K562 (cell line): ENCODE results near the gene RAB11FIP2. TPM values are rescaled to one million over a fixed set of nuclear protein-coding genes. Genes with fewer than 3 reads are reported as not detected.

Source experiments
- ATAC-seq: fragments of 200-7000 bp; cut with Tn5 transposase; 3 replicates; pipeline ENCODE4 v1.9.1; 2020; ENCODE audit warnings: moderate library complexity
- BruUV-seq: library from RNA; stranded (reverse); fragments of 400-500 nt; replicated peaks from 2 replicates; lab custom pipeline; 2021; lab: Mats Ljungman, UMichigan
- CTCF ChIA-PET: fragments of 300-600 bp; formaldehyde crosslinking; extraction: SDS; loops from one replicate; lab custom pipeline; 2021; ENCODE audit warnings: low intra/inter-chr PET ratio; lab: Yijun Ruan, JAX
- POLR2A ChIA-PET: fragments of 300-600, 350-650 bp; sonication (Branson Sonifier 250); formaldehyde crosslinking; extraction: SDS; loops from one replicate; lab custom pipeline; 2021; ENCODE audit warnings: antibody characterized with exemption, inconsistent platforms; lab: Yijun Ruan, JAX
- DNase-seq, 4 experiments: peaks; one replicate each; pipeline versions ENCODE4 v3.0.0 to v3.0.0-alpha.2; 2011 to 2018; ENCODE audit warnings: low spot score in 3 of 4, mixed read lengths in 3 of 4; ENCODE audit errors: extremely low read depth in 1 of 4
- FAIRE-seq: peaks from 2 replicates; lab custom pipeline; 2011; peaks lifted over from hg19 to GRCh38; lab: Jason Lieb, UNC
- H2AFZ ChIP-seq: 2 replicates; pipeline ENCODE4 v1.6.0; 2011; ENCODE audit warnings: low read depth, low read length, control low read depth, inconsistent platforms
- H3K27ac ChIP-seq: fragments of 200-600 bp; 3 replicates; pipeline ENCODE4 v1.8.0; 2011; ENCODE audit warnings: low read depth, mild to moderate bottlenecking, control low read depth, inconsistent platforms, low read length, moderate library complexity, mixed read lengths; ENCODE audit errors: extremely low read depth
- H3K27me3 ChIP-seq, 2 experiments: fragments of 300-600 bp in 1 of 2; 2 replicates in 1 of 2; 3 replicates in 1 of 2; pipeline versions ENCODE4 v1.6.0 to v1.8.0; 2011; ENCODE audit warnings: inconsistent platforms in 2 of 2, low read length in 2 of 2, mild to moderate bottlenecking in 1 of 2, mixed read lengths in 1 of 2, moderate library complexity in 1 of 2; ENCODE audit not compliant: control insufficient read depth in 2 of 2, insufficient read depth in 2 of 2
- H3K36me3 ChIP-seq: fragments of 300-600 bp; 3 replicates; pipeline ENCODE4 v1.8.0; 2011; ENCODE audit warnings: mild to moderate bottlenecking, low read length, inconsistent platforms; ENCODE audit not compliant: control insufficient read depth, insufficient read depth
- H3K4me1 ChIP-seq, 2 experiments: fragments of 200-600 bp in 1 of 2; replicated peaks in 1 of 2; 2 replicates in 1 of 2; 3 replicates in 1 of 2; pipeline versions ENCODE4 v1.5.1 to v1.8.0; 2011; ENCODE audit warnings: inconsistent platforms in 2 of 2, low read length in 2 of 2, mild to moderate bottlenecking in 1 of 2, mixed read lengths in 1 of 2, moderate library complexity in 1 of 2; ENCODE audit not compliant: control insufficient read depth in 2 of 2, insufficient read depth in 2 of 2
- H3K4me2 ChIP-seq: 2 replicates; pipeline ENCODE4 v1.6.1; 2011; ENCODE audit warnings: low read length, control low read depth, inconsistent platforms, mixed read lengths; ENCODE audit not compliant: insufficient read depth
- H3K4me3 ChIP-seq: fragments of 200-600 bp; sonication (generic), shearing (Covaris generic); 2 replicates; pipeline ENCODE4 v1.5.1; 2016; ENCODE audit warnings: control low read depth, inconsistent platforms
- H3K79me2 ChIP-seq: fragments of 200-600 bp; 3 replicates; pipeline ENCODE4 v1.8.0; 2011; ENCODE audit warnings: low read length, inconsistent platforms; ENCODE audit not compliant: control insufficient read depth, insufficient read depth
- H3K9ac ChIP-seq, 2 experiments: 2 replicates each; pipeline versions ENCODE4 v1.6.0 to v1.6.1; 2011; ENCODE audit warnings: low read depth in 2 of 2, low read length in 2 of 2, control low read depth in 1 of 2, inconsistent platforms in 1 of 2, mild to moderate bottlenecking in 1 of 2, mixed read lengths in 1 of 2; ENCODE audit not compliant: insufficient read depth in 1 of 2
- H3K9me1 ChIP-seq: one replicate; pipeline ENCODE4 v1.6.0; 2011; ENCODE audit warnings: inconsistent platforms, mild to moderate bottlenecking, low read length, moderate library complexity; ENCODE audit not compliant: control insufficient read depth, insufficient read depth
- H3K9me3 ChIP-seq: replicated peaks from 2 replicates; pipeline ENCODE4 v1.5.1; 2011; ENCODE audit warnings: low read depth, low read length, inconsistent platforms; ENCODE audit not compliant: control insufficient read depth, insufficient read depth
- H4K20me1 ChIP-seq: replicated peaks from 2 replicates; pipeline ENCODE4 v1.6.1; 2011; ENCODE audit warnings: low read length, inconsistent platforms, mixed read lengths; ENCODE audit not compliant: control insufficient read depth, insufficient read depth
- ASH1L ChIP-seq: fragments of 450-650 bp; IDR thresholded peaks from 2 replicates; pipeline ENCODE4 v1.6.1; 2018; ENCODE audit warnings: borderline replicate concordance, mild to moderate bottlenecking, low read depth; ENCODE audit not compliant: partially characterized antibody
- ELK3 ChIP-seq: fragments of 450-650 bp; formaldehyde crosslinking; IDR thresholded peaks from 2 replicates; pipeline ENCODE4 v1.4.0; 2020; ENCODE audit warnings: mild to moderate bottlenecking
- FOXM1 ChIP-seq, 2 experiments: fragments of 450-650 bp in 1 of 2; sonication (generic) in 1 of 2; formaldehyde crosslinking in 1 of 2; IDR thresholded peaks; 2 replicates each; pipeline versions ENCODE4 v1.6.1 to v1.9.0; 2017 to 2022; ENCODE audit warnings: low read depth in 2 of 2, mild to moderate bottlenecking in 2 of 2, missing genetic modification reagents in 1 of 2, moderate library complexity in 1 of 2
- GABPB2 ChIP-seq: fragments of 250-450 bp; sonication (Bioruptor Pico); conservative IDR thresholded peaks from 2 replicates; pipeline ENCODE4 v1.5.1; 2021; ENCODE audit warnings: mild to moderate bottlenecking
- HNRNPLL ChIP-seq: fragments of 200-400 bp; formaldehyde crosslinking; IDR thresholded peaks from 2 replicates; pipeline ENCODE4 v1.6.1; 2017; ENCODE audit warnings: low read length, low read depth, mild to moderate bottlenecking; ENCODE audit not compliant: poor library complexity, severe bottlenecking
- MTA2 ChIP-seq: fragments of 450-650 bp; IDR thresholded peaks from 2 replicates; pipeline ENCODE4 v1.6.1; 2016; ENCODE audit warnings: low read depth
- NELFE ChIP-seq: IDR thresholded peaks from 2 replicates; pipeline ENCODE4 v1.6.1; 2011; ENCODE audit warnings: mild to moderate bottlenecking; ENCODE audit not compliant: insufficient read depth, insufficient read length
- RBM14 ChIP-seq: fragments of 200-400 bp; formaldehyde crosslinking; IDR thresholded peaks from 2 replicates; pipeline ENCODE4 v1.6.1; 2018; ENCODE audit warnings: low read depth, mild to moderate bottlenecking, low read length, moderate library complexity, borderline replicate concordance; ENCODE audit not compliant: insufficient read depth
- SIN3B ChIP-seq: fragments of 450-650 bp; IDR thresholded peaks from 2 replicates; pipeline ENCODE4 v1.6.1; 2017; ENCODE audit warnings: low read depth, mild to moderate bottlenecking, moderate library complexity
- SMARCC2 ChIP-seq: fragments of 450-650 bp; IDR thresholded peaks from 2 replicates; pipeline ENCODE4 v1.6.1; 2017; ENCODE audit warnings: antibody characterized with exemption, moderate library complexity, mild to moderate bottlenecking, low read depth
- STAT6 ChIP-seq: sonication (generic); formaldehyde crosslinking; IDR thresholded peaks from 2 replicates; pipeline ENCODE4 v1.8.1; 2023; ENCODE audit warnings: mild to moderate bottlenecking, missing genetic modification reagents
- ZNF384 ChIP-seq: IDR thresholded peaks from 2 replicates; pipeline ENCODE4 v1.6.1; 2012; ENCODE audit warnings: low read depth, low read length, improper control_type of control experiment
- ZNF583 ChIP-seq: fragments of 250-450 bp; sonication (Bioruptor Pico); IDR thresholded peaks from 2 replicates; pipeline ENCODE4 v1.4.0; 2020
- WGBS: fragments of 100-300 bp; shearing (Covaris generic); methylation state at CpG from one replicate; pipeline ENCODE4 v1.1.6; 2016; ENCODE audit warnings: low coverage, mixed read lengths; ENCODE audit not compliant: insufficient coverage; ENCODE audit errors: missing lambda C conversion rate; 5-methylcytosine and 5-hydroxymethylcytosine counted together
- in situ Hi-C: fragments of 300-500 bp; cut with MboI; formaldehyde crosslinking; loops from 4 replicates; pipeline ENCODE4 v1.15.0; 2018; ENCODE audit warnings: inconsistent platforms, mixed read lengths
- intact Hi-C: fragments of 100-400 bp; cut with micrococcal nuclease; formaldehyde crosslinking; loops from 2 replicates; pipeline ENCODE4 v1.14.2; 2022
- polyA plus RNA-seq, 8 experiments: library from polyadenylated mRNA; depleted of rRNA in 4 of 8; stranded (reverse) in 5 of 8; unstranded in 3 of 8; fragments of >200 nt; fragmentation: Nextera tagmentation in 2 of 8; fragmentation: Illumina TruSeq in 1 of 8; extraction: Ambion mirVana in 2 of 8; extraction: Trizol in 1 of 8; gene quantifications; 2 replicates each; pipeline versions ENCODE4 v1.2.1 to v1.2.3, GENCODE V29; 2011 to 2014; ENCODE audit warnings: inconsistent platforms in 1 of 8, missing spikeins in 1 of 8
- total RNA-seq, 7 experiments: library from RNA; depleted of rRNA in 6 of 7; stranded (reverse); fragments of >200 nt in 6 of 7; fragmentation: Illumina TruSeq in 2 of 7; extraction: Trizol in 2 of 7; gene quantifications; 2 replicates each; pipeline versions ENCODE4 v1.2.1 to v1.2.3, GENCODE V29; 2011 to 2021; ENCODE audit warnings: low replicate concordance in 1 of 7
- TF ChIP-seq, protein P1 (sequence below): sonication (generic); formaldehyde crosslinking; IDR thresholded peaks from 2 replicates; pipeline ENCODE4 v1.8.1; 2023; ENCODE audit warnings: mild to moderate bottlenecking, missing genetic modification reagents
- TF ChIP-seq, protein P2 (sequence below): fragments of 250-450 bp; sonication (Bioruptor Pico); IDR thresholded peaks from 2 replicates; pipeline ENCODE4 v1.5.0; 2020; ENCODE audit warnings: mild to moderate bottlenecking, borderline replicate concordance

The RAB11FIP2 gene
- total and polyA plus RNA-seq, 9 of the 15 experiments (the other 6 are each of a cell fraction or from before 2014, with no cell fraction given) = 3.0 to 10.6 (median 3.9) TPM

- no peaks in the 10 kb centered on the region for H3K9me1 ChIP-seq
- no peak overlapping the region for H3K9ac ChIP-seq
- BruUV-seq = no TSS peak
- ChIA-PET CTCF (no interaction called here), POLR2A (no interaction called here)
- H3K27me3 ChIP-seq = no peaks in the 10 kb centered on the region
- H3K27ac ChIP-seq = no peak overlapping the region
- H3K4me3 ChIP-seq = no peak overlapping the region
- no peaks in the 10 kb centered on the region for H3K79me2 ChIP-seq
- no peak for ATAC-seq
- WGBS = 88% methylated on average over 4 of the region's 4 CpGs
- intact Hi-C loops = no loop called here
- H3K36me3 ChIP-seq = peaks cover 2% of the 10 kb centered on the region; the same call in 1 of the 3 replicates
- no peaks in the 10 kb centered on the region for H4K20me1 ChIP-seq
- FAIRE-seq = no peak
- in situ Hi-C loops = no loop called here
- no peaks in the 10 kb centered on the region for H3K4me1 ChIP-seq
- no peaks in the 10 kb centered on the region for H3K9me3 ChIP-seq
- no peak overlapping the region for H3K4me2 ChIP-seq
- no peak overlapping the region for H2AFZ ChIP-seq
- DNase-seq = no peak
- TF ChIP-seq ELK3 (no peak), SIN3B (no peak), GABPB2 (CRISPR knock-in tag) (no peak), SMARCC2 (no peak), ZNF583 (CRISPR knock-in tag) (no peak), STAT6 (no peak), ZNF384 (no peak), MTA2 (no peak), HNRNPLL (no peak), ASH1L (no peak), NELFE (no peak), FOXM1 (IDR thresholded peaks at IDR 0.05; ENCODE audit: low read depth) (no peak), FOXM1 (CRISPR knock-in tag; IDR thresholded peaks at IDR 0.05; ENCODE audit: low read depth) (no peak), RBM14 (no peak)
- TF ChIP-seq, protein P1, sequence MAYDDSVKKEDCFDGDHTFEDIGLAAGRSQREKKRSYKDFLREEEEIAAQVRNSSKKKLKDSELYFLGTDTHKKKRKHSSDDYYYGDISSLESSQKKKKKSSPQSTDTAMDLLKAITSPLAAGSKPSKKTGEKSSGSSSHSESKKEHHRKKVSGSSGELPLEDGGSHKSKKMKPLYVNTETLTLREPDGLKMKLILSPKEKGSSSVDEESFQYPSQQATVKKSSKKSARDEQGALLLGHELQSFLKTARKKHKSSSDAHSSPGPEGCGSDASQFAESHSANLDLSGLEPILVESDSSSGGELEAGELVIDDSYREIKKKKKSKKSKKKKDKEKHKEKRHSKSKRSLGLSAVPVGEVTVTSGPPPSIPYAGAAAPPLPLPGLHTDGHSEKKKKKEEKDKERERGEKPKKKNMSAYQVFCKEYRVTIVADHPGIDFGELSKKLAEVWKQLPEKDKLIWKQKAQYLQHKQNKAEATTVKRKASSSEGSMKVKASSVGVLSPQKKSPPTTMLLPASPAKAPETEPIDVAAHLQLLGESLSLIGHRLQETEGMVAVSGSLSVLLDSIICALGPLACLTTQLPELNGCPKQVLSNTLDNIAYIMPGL = no peak
- TF ChIP-seq, protein P2, sequence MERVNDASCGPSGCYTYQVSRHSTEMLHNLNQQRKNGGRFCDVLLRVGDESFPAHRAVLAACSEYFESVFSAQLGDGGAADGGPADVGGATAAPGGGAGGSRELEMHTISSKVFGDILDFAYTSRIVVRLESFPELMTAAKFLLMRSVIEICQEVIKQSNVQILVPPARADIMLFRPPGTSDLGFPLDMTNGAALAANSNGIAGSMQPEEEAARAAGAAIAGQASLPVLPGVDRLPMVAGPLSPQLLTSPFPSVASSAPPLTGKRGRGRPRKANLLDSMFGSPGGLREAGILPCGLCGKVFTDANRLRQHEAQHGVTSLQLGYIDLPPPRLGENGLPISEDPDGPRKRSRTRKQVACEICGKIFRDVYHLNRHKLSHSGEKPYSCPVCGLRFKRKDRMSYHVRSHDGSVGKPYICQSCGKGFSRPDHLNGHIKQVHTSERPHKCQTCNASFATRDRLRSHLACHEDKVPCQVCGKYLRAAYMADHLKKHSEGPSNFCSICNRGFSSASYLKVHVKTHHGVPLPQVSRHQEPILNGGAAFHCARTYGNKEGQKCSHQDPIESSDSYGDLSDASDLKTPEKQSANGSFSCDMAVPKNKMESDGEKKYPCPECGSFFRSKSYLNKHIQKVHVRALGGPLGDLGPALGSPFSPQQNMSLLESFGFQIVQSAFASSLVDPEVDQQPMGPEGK (CRISPR knock-in tag) = no peak
Measured at GRCh38 chr10:118034791-118035261, 11.9 kb downstream of the RAB11FIP2 start.
